HG03045 (cell line): ENCODE results near the gene USP31.
"Not testable (repeated sequence)": the region's sequence is repeated elsewhere in the genome, so short reads cannot be mapped to it uniquely, and the experiment has no call there.

Experiments
- ATAC-seq: cut with Tn5 transposase; IDR thresholded peaks from one replicate; pipeline ENCODE4 v1.9.1; 2021; ENCODE audit warnings: mild to moderate bottlenecking, moderate library complexity; ENCODE audit not compliant: unreplicated experiment

USP31 gene

DNA sequence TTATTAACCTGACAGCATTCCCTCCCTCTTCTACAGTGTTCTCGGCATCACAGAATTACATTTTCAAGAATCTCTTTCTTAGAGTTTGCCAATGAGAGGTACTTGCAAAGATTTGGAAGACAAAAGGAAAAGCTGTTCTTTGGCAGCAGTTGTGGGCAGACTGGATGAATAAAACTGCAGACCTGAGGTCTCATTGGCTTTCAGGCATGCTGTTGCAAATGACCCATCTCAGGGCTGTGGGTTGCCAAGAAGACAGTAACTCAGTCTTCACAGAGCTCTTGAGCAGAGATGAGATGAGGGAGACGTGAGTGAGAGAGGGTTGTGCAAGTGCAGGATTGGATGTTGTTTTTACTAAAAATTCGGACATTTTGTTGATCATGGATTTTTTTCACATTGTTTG, 11.3 kb upstream of the USP31 start:
- ATAC-seq, result no peak

- ATAC-seq, result no peak
These were observed 10.8 kb upstream of the USP31 start for GRCh38 chr16:23160082-23160481.

DNA sequence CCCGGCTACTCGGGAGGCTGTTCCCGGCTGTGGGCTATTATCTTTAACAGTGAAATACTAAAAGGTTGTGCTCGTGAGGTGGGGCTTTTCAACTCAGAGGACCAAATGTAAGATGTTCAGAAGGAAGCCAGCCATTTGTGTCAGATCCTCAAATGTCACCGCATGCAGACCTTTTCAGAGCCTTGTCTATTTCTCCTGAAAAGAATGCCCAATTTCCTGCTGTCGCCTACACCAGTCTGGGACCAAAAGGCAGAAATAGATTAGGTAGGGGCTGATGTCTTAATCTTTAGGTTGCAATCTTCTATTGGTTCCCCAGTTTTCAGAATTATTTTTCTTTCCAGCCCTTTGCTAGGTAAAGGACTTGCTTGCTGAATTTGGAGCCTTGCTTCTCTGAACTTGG, 8.9 kb upstream of the USP31 start:
- no peak for ATAC-seq

DNA sequence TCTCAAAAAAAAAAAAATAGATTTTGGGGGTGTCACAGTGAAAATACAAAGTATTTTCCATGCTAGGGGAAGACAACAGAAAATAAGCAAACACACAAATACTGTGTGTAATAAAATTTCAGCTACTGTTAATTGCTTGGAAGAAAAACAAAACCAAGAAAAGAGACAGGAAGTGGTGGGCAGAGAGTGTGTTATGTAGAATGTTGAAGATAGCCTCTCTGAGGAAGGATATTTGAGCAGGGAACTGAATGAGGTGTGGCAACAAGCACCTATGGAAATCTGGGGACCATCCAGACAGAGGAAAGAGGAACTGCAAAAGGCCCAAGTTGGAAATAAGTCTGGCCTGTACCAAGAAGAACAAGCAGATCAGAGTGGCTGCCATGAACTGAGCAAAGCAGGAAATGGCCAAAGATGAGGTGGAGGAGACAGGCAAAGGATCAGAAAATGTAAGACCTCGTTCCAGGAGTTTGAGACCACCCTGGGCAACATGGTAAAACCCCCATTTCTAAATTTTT, 7.8 kb upstream of the USP31 start:
- no peak for ATAC-seq

GRCh38 chr16:23156110-23156509, 6.9 kb upstream of the USP31 start:
- no peak for ATAC-seq

GRCh38 chr16:23155445-23156049, 6.3 kb upstream of the USP31 start:
- ATAC-seq, result no peak

DNA sequence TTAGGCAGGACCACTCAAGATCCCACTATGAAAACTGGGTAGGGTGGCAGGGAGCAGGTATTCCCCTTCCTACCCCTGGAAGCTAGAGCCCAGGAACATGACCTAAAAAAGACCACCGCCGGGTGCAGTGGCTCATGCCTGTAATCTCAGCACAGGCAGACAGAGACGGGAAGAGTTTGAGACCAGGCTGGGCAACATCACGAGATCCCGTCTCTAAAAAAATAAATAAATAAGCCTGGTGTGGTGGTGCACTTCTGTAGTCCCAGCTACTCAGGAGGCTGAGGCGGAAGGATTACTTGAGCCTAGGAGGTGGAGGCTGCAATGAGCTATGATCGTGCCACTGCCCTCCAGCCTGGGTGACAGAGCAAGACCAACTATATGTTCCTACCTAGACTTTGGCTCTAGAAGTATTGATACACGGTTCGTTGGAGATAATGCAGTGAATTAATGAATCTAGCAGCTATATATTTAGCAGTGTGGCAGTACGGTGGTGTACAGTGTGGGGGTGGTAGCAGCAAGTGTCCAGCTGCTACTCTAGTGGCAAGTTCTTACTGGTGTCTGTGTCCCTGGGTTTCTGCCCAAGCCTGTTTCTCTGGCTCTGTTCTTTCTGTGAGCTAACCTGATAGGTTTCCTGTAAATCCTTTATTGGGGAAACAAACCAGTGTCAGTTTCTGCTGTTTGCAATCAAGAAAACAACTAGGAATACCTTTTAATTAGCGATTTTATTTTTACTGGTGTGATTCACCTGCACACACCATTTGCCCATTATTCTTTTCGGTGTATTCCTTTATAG, 3.3 kb upstream of the USP31 start:
- ATAC-seq, result no peak

GRCh38 chr16:23149993-23150364, 727 bp upstream of the USP31 start:
- ATAC-seq, result no peak

DNA sequence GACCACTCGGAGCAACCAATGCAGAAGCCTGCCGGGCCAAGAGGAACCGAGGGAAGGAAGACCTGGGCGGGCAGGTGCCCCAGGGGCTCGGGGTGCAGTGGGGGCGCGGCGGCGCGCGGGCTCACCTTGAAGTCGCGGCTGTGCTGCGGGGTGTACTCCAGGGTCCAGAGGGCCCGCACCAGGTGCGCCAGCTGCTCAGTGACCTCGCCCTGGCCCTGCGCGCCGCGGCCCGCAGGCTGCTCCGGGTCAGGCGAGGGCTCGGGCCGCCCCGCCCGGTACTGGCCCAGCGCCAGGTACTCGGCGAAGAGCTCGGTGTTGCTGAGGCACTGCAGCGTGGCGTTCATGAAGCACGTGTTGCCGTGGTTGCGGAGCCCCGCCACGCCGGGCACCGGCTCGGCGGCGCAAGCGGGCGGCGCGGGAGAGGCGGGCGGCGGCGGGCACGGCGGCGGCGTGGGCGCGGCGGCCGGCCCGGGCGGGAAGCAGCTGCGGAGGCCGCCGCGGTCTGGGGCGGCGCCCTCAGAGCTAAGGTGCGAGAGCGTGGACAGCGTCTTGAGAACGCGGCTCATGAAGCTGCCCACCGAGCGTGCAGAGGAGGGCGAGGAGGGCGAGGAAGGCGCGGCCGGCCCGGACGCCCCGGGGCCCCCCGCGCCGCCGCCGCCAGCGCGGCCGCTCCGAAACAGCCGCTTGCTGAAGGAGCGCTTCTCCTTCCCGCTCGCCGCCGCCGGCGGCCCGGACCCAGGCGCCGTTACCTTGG, 562 bp downstream of the USP31 start:
- ATAC-seq, result peak; percentile 42

GRCh38 chr16:23148166-23148512, 1.1 kb downstream of the USP31 start:
- no peak for ATAC-seq

DNA sequence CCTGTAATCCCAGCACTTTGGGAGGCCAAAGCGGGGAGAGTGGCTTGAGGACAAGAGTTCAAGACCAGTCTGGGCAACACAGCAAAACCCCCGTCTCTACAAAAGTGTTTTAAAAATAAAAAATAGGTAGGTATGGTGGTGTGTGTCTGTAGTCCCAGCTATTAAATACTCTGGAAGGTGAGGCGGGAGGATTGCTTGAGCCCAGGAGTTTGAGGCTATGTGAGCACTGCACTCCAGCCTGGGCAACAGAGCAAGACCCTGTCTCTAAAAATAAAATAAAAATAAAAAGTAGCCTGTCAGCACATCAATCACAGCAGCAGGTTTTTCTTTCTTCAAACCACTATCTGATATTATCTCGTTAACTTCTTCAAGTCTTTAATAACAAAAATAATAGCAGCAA, 1.6 kb downstream of the USP31 start:
- ATAC-seq, result no peak

DNA sequence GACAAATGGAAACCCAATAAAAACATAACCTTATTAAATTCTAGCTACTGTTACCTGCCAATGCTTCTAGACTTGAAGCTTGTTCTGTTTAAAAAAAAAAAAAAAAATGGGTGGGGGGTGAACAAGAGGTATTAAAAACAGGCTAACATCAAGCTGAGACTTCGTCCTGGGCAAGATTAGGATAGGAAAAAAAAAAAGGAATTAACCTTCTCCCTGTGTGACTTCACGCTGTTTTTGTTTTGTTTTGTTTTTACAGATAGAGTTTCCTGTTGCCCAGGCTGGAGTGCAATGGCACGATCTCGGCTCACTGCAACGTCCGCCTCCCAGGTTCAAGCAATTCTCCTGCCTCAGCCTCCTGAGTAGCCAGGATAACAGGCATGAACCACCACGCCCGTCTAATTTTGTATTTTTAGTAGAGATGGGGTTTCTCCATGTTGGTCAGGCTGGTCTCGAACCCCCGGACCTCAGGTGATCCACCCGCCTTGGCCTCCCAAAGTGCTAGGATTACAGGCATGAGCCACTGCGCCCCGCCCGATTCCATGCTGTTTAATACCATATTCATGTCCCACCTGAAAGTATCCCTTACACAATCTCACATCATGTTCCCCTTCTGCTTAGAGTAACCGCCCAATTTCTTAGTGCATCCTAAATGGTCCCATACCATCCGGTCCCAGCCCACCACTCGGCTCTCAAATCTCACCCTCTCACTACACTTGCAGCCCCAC, 2.2 kb downstream of the USP31 start:
- no peak for ATAC-seq

- ATAC-seq, result no peak
These were observed 3.6 kb downstream of the USP31 start for GRCh38 chr16:23145608-23146007.

- no peak for ATAC-seq
These were observed 4.1 kb downstream of the USP31 start for GRCh38 chr16:23145186-23145585.

- not testable (repeated sequence) for ATAC-seq
These were observed 4.9 kb downstream of the USP31 start for GRCh38 chr16:23144393-23144792.

DNA sequence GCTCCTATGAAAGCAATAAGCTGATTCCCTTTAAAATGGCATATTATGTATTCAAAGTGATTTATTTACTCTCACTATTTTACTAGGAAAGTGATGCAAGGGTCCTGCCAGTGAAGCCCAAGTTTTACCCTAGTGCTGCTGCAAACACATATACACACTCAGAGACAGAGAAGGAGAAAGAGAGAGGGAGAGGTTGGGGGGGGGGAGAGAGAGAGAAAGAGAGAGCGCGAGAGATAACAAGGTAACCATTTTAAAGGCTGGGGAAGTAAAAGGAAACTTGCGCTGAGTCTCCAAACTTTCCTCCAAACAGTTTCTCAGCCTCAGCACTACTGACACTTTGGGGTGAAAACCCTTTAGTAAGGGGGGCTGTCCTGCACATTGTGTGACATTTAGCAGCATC, 5.9 kb downstream of the USP31 start:
- ATAC-seq, result no peak

- ATAC-seq, result no peak
These were observed 7.1 kb downstream of the USP31 start for GRCh38 chr16:23141959-23142740.

DNA sequence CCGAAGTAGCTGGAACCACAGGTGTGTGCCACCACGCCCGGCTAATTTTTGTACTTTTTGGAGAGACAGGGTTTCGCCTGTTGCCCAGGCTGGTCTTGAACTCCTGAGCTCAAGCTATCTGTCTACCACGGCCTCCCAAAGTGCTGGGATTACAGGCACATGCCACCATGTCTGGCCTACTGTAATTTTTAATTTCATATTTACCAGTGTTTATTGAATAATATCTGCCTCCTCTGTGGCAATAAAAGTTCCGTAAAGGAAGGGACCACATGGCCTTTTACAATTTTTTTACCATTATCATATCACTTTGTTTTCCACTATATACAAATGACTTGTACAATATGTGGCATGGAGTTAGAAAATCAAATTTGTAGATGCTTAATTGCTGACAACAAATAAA, 7.8 kb downstream of the USP31 start:
- no peak for ATAC-seq

- ATAC-seq, result no peak
These were observed 8.2 kb downstream of the USP31 start for GRCh38 chr16:23141033-23141432.

DNA sequence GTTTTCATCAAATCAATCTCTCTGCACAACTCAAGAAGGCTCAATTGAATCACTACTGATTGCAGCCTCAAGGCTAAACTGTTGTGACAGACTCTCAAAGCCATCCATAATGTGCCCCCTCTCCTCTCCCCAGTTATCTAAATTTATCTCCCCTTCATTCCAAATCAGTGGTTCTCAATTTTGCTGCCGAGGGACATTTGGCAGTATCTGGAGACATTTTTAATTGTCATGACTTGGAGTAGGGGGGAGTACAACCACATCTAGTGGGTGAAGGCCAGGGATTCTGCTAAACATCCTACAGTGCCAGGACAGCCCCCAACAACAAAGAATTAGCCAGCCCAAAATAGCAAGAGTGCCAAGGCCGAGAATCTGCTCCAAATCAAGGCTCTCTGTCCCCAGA, 9.1 kb downstream of the USP31 start:
- ATAC-seq, result no peak

- no peak for ATAC-seq
These were observed 11.4 kb downstream of the USP31 start for GRCh38 chr16:23137818-23138217.
